Activated B cell treated with CpG ODN at 0.5 μM for 24 hours (primary cell): ENCODE data around the gene CHD2. TPM values are rescaled to one million over a fixed set of nuclear protein-coding genes. Genes with fewer than 3 reads are reported as not detected.

Experiments used
- ATAC-seq: fragments of 200-7000 bp; cut with Tn5 transposase; one replicate; pipeline ENCODE4 v1.10.0; 2021; ENCODE audit warnings: low read depth, mild to moderate bottlenecking, moderate library complexity
- CTCF ChIA-PET: fragments of 350-600 bp; sonication (Branson Sonifier 250); formaldehyde crosslinking; loops from one replicate; lab custom pipeline; 2021; ENCODE audit warnings: antibody characterized with exemption; lab: Charles Lee
- POLR2A ChIA-PET: fragments of 350-600 bp; sonication (Branson Sonifier 250); formaldehyde crosslinking; loops from one replicate; lab custom pipeline; 2021; ENCODE audit warnings: antibody characterized with exemption; lab: Charles Lee
- DNase-seq: peaks from one replicate; pipeline ENCODE4 v3.0.0; 2022
- H3K27ac Mint-ChIP-seq: one replicate; pipeline ENCODE4 v1.8.0; 2020; ENCODE audit warnings: mixed read lengths
- H3K27me3 Mint-ChIP-seq: one replicate; pipeline ENCODE4 v1.8.0; 2021; ENCODE audit warnings: mixed read lengths
- H3K36me3 Mint-ChIP-seq: one replicate; pipeline ENCODE4 v1.8.0; 2021; ENCODE audit warnings: low read depth, mixed read lengths
- H3K4me1 Mint-ChIP-seq: one replicate; pipeline ENCODE4 v1.8.0; 2021; ENCODE audit warnings: mixed read lengths
- H3K4me3 Mint-ChIP-seq: one replicate; pipeline ENCODE4 v1.8.0; 2020; ENCODE audit warnings: mild to moderate bottlenecking, mixed read lengths
- H3K9me3 Mint-ChIP-seq: one replicate; pipeline ENCODE4 v1.8.0; 2020; ENCODE audit warnings: mixed read lengths
- CTCF ChIP-seq: fragments of 200-600 bp; IDR thresholded peaks from one replicate; pipeline ENCODE4 v1.8.0; 2022; ENCODE audit warnings: antibody characterized with exemption, mild to moderate bottlenecking
- intact Hi-C: fragments of 100-400 bp; cut with micrococcal nuclease; formaldehyde crosslinking; loops from one replicate; pipeline ENCODE4 v1.15.1; 2024
- total RNA-seq: library from RNA; stranded (reverse); gene quantifications from 2 replicates; pipeline ENCODE4 v1.2.3, GENCODE V29; 2022

CHD2 gene
- total RNA-seq, 1 donor from 2014 or later, result 298 TPM

GRCh38 chr15:92878593-92879053, 21.5 kb upstream of the CHD2 start:
- ChIA-PET POLR2A (interaction anchor here (1.2 to 8.1 kb wide), 4 partner anchors 11 to 48 kb away, joined by 5 to 449 read pairs (median 211); partner anchors contain the start of gene CHD2), CTCF (interaction anchor here (0.9 kb wide), 1 partner anchor 46 kb away, joined by 3 read pairs; no protein-coding TSS in a partner anchor)
- no peak overlapping the region for H3K27ac Mint-ChIP-seq
- no peak for DNase-seq
- H3K27me3 Mint-ChIP-seq, result no peaks in the 10 kb centered on the region
- no peak for ATAC-seq
- intact Hi-C loops, result no loop called here
- no peak for TF ChIP-seq CTCF
- H3K36me3 Mint-ChIP-seq, result peaks cover 7% of the 10 kb centered on the region
- no peak overlapping the region for H3K4me3 Mint-ChIP-seq
- peaks cover 20% of the 10 kb centered on the region for H3K4me1 Mint-ChIP-seq
- H3K9me3 Mint-ChIP-seq, result no peaks in the 10 kb centered on the region

DNA sequence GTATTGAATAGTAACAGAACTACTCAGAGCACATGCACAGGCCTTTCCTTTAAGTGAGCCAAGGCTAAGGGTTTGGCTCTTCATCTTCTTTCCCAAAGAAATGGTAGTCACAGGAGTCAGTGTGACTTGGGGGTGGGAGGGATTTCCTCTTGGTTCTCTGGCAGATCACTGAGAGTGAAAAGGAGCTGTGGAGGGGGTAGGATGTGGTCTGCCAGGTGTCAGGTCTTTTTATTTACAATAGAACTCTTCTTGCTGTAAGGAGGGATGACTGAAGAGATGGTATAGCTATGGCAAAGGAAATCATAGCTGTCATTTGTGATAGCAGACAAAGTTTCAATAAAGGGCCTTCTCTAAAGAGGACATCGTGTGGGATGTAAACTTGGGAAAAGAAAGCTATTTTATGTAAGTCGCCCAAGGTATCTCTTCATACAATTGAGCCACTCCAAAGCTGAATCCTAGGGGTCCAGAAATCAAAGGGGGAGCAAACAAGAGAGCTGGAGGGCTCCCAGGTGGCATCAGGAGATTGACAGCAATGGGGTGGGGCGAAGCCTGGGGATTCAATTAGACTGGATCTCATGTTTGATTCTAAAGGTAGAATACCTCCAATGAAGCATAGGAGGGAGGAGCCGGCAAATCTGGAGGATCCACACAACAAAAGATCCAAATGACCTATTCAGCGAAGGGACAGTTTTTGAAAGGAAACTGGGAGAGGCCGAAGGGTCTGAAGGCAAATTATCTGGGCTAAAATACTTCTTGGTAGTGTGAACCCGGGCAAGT, 20.0 kb upstream of the CHD2 start:
- H3K4me1 Mint-ChIP-seq, result peaks cover 27% of the 10 kb centered on the region
- no peak for TF ChIP-seq CTCF
- no peaks in the 10 kb centered on the region for H3K27me3 Mint-ChIP-seq
- CTCF ChIA-PET, result interaction anchor here (1.0 kb wide), 1 partner anchor 38 kb away, joined by 3 read pairs; no protein-coding TSS in a partner anchor
- H3K27ac Mint-ChIP-seq, result no peak overlapping the region
- ATAC-seq (no peak), DNase-seq (no peak)
- no peak overlapping the region for H3K4me3 Mint-ChIP-seq
- POLR2A ChIA-PET, result interaction anchor here (0.7 to 11.3 kb wide), 5 partner anchors 24 to 69 kb away, joined by 4 to 599 read pairs (median 416); partner anchors contain the start of gene CHD2
- H3K9me3 Mint-ChIP-seq, result no peaks in the 10 kb centered on the region
- intact Hi-C loops, result no loop called here
- H3K36me3 Mint-ChIP-seq, result peaks cover 21% of the 10 kb centered on the region

DNA sequence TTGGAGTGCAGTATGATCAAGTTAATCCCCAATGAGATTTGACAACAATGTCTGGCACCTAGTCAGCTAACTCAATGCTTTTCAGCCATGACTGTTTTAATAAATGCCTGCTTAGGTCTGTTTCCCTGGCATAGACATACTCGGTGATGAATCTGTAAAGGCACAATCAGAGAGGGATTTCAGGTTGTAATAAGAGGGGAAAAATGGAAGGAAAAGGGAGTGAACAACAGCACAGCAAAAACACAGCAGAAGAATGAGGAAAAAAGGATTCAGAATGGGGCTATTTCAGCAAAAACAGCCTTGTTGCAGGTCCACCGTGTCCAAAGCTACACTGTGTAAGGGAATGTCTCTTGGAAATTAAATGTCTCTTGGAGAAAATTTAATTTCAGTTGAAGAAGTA, 19.3 kb upstream of the CHD2 start:
- peak overlapping the region; percentile 56 for H3K27ac Mint-ChIP-seq
- peaks cover 26% of the 10 kb centered on the region for H3K36me3 Mint-ChIP-seq
- no peak for TF ChIP-seq CTCF

DNA sequence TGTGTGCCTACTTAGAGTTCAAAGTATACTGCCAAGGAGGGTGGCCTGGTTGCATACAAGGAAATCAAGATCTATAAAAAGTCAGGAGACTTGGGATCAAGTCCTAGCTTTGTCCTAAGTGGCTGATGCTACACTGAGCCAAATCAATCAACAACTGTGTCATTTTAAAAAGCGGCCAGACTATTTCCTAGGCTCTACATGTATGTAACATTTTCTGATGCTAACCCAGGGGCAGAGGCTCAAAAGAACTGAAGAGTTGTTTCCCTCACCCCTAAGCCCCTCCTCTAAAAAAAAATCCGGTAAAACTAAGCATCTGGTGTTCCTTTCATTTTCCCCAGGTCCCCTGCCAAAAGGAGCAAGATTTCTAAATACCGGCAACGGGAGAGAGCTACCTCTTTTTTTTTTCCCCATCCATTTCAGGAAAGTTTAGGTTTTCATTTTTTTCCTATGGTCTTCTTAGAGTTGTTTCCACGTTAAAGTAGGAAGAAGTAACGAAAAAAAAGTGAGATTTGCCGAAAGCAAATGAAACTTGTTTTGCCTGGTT, 18.8 kb upstream of the CHD2 start:
- Mint-ChIP-seq H3K9me3 (no peaks in the 10 kb centered on the region), H3K36me3 (peaks cover 31% of the 10 kb centered on the region), H3K4me3 (peak overlapping the region; percentile 88), H3K27me3 (no peaks in the 10 kb centered on the region), H3K4me1 (peaks cover 38% of the 10 kb centered on the region), H3K27ac (peak overlapping the region; percentile 99)
- ATAC-seq (no peak), DNase-seq (no peak)
- no peak for TF ChIP-seq CTCF
- CTCF ChIA-PET, result interaction anchor here (1.0 to 2.9 kb wide), 4 partner anchors 19 to 72 kb away, joined by 6 to 38 read pairs (median 12); partner anchors contain the start of gene CHD2
- POLR2A ChIA-PET, result interaction anchor here (0.9 to 11.3 kb wide), 15 partner anchors 14 to 84 kb away, joined by 3 to 599 read pairs (median 51); partner anchors contain the start of gene CHD2
- intact Hi-C loops, result no loop called here

More for the DNA sequence above, 19.3 kb upstream of the CHD2 start:
- Mint-ChIP-seq H3K27me3 (no peaks in the 10 kb centered on the region), H3K4me1 (peaks cover 34% of the 10 kb centered on the region), H3K4me3 (no peak overlapping the region), H3K9me3 (no peaks in the 10 kb centered on the region)
- ChIA-PET CTCF (no interaction called here), POLR2A (interaction anchor here (3.7 to 11.3 kb wide), 7 partner anchors 14 to 70 kb away, joined by 38 to 599 read pairs (median 152); partner anchors contain the start of gene CHD2)
- ATAC-seq (no peak), DNase-seq (no peak)
- intact Hi-C loops, result no loop called here
